Tibial nerve (tissue), 3 donors: ENCODE data around the gene GK2.

Source experiments
- CTCF ChIP-seq, 5 experiments: fragments of 200-600 bp in 3 of 5; fragments of 450-650 bp in 2 of 5; sonication (generic) in 3 of 5; IDR thresholded peaks; one replicate each; pipeline ENCODE4 v1.5.1; 2016 to 2019; ENCODE audit warnings: antibody characterized with exemption in 5 of 5, mild to moderate bottlenecking in 3 of 5, moderate library complexity in 2 of 5
- POLR2A ChIP-seq, 2 donors: fragments of 450-650 bp; IDR thresholded peaks; one replicate each; pipeline ENCODE4 v1.6.1; 2017; ENCODE audit warnings: antibody characterized with exemption in 2 of 2, mild to moderate bottlenecking in 2 of 2, moderate library complexity in 2 of 2

GRCh38 chr4:79446145-79446544 lies 38.1 kb upstream of the GK2 start:
- no peak for TF ChIP-seq CTCF (IDR thresholded peaks at IDR 0.05)
- no peak for TF ChIP-seq POLR2A (IDR thresholded peaks at IDR 0.05)
